Measurements from ENCODE around the gene EIF2A. TPM values are rescaled to one million over a fixed set of nuclear protein-coding genes. Genes with fewer than 3 reads are reported as not detected.

EIF2A gene
- total and polyA plus RNA-seq, 2 experiments from 2014 or later, result 47.6 to 140 TPM

DNA sequence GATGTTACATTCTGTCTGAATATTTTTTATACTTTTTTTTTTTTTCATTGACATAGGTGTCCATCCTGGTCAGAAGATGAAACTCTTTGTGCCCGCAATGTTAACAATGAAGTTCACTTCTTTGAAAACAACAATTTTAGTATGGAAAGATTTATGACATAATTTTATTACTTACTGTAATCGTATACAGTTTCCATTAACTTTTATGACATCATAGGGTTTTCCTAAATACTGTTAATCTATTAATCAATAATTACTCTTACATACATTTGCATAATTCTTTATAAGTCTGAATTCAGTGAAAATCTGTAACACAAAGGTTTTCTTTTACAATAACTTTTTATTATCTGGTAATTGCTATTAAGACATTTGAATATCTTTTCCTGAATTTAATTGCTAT, 17.7 kb downstream of the EIF2A start:
- H3F3A ChIP-seq (ENCODE audit: insufficient read depth), result no peaks in the 10 kb centered on the region
- in situ Hi-C loops (cut with MboI), result no loop called here
- WGBS, 2 experiments (ENCODE audit: low coverage in 1 of 2, low lambda C conversion rate in 2 of 2, missing lambda C conversion rate in 2 of 2), result 97% methylated on average over 2 of the region's 2 CpGs

DNA sequence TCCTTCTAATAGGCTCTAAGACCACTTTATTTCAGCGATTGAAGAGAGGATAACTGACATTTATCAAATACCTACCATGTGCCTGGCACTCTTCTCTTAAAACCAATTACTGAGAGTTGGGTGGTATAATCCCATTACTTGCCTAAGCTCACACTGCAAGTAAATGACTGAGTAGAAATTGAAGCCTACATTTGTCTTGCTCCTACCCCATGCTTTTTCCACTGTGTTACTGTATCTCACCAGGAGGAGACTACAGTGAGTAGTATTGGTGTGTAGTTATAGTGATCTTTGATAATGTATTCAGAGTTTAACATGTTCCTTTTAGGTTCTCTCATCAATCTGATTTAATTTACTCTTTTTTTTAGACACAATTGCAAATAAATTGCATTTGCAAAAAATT, 20.7 kb downstream of the EIF2A start:
- no peaks in the 10 kb centered on the region for H3K27me3 ChIP-seq (replicated peaks; ENCODE audit: insufficient read depth)
- no peak overlapping the region for H2AFZ ChIP-seq
- no peak overlapping the region for H3K4me3 ChIP-seq
- H3K4me1 ChIP-seq (ENCODE audit: insufficient read depth), result no peaks in the 10 kb centered on the region
- 100% methylated on average over 1 of the region's 1 CpG for WGBS, 2 experiments (ENCODE audit: low coverage in 1 of 2, low lambda C conversion rate in 2 of 2, missing lambda C conversion rate in 2 of 2)
- H3K36me3 ChIP-seq (ENCODE audit: low read depth), result peaks cover 70% of the 10 kb centered on the region
- in situ Hi-C loops (cut with MboI), result no loop called here
- no peaks in the 10 kb centered on the region for H3K9me3 ChIP-seq (ENCODE audit: low read depth)
- H3K79me2 ChIP-seq (ENCODE audit: insufficient read depth), result peaks cover 5% of the 10 kb centered on the region; the same call in 1 of the 2 replicates
- no peak for DNase-seq
- H3K9me2 ChIP-seq (ENCODE audit: insufficient read depth), result no peaks in the 10 kb centered on the region
- no peaks in the 10 kb centered on the region for H4K20me1 ChIP-seq (ENCODE audit: insufficient read depth)
- no peaks in the 10 kb centered on the region for H3F3A ChIP-seq (ENCODE audit: insufficient read depth)
- H3K4me2 ChIP-seq (ENCODE audit: unreplicated experiment), result no peak overlapping the region
- H3K27ac ChIP-seq, result no peak overlapping the region
- H3K9ac ChIP-seq, result no peak overlapping the region
- TF ChIP-seq EZH2phosphoT487 (IDR thresholded peaks at IDR 0.05; ENCODE audit: insufficient read depth, low read depth) (no peak), EZH2 (IDR thresholded peaks at IDR 0.05; ENCODE audit: insufficient read depth, poor library complexity, severe bottlenecking) (no peak)

More for the DNA sequence above, 17.7 kb downstream of the EIF2A start:
- H3K36me3 ChIP-seq (ENCODE audit: low read depth), result peaks cover 55% of the 10 kb centered on the region
- no peaks in the 10 kb centered on the region for H3K9me3 ChIP-seq (ENCODE audit: low read depth)
- no peaks in the 10 kb centered on the region for H3K4me1 ChIP-seq (ENCODE audit: insufficient read depth)
- H3K79me2 ChIP-seq (ENCODE audit: insufficient read depth), result peaks cover 32% of the 10 kb centered on the region
- H3K9ac ChIP-seq, result no peak overlapping the region
- TF ChIP-seq EZH2phosphoT487 (IDR thresholded peaks at IDR 0.05; ENCODE audit: insufficient read depth, low read depth) (no peak), EZH2 (IDR thresholded peaks at IDR 0.05; ENCODE audit: insufficient read depth, poor library complexity, severe bottlenecking) (no peak)
- no peak overlapping the region for H2AFZ ChIP-seq
- H3K4me3 ChIP-seq, result no peak overlapping the region
- no peaks in the 10 kb centered on the region for H3K9me2 ChIP-seq (ENCODE audit: insufficient read depth)
- no peak overlapping the region for H3K27ac ChIP-seq
- H4K20me1 ChIP-seq (ENCODE audit: insufficient read depth), result no peaks in the 10 kb centered on the region
- no peak overlapping the region for H3K4me2 ChIP-seq (ENCODE audit: unreplicated experiment)
- H3K27me3 ChIP-seq (replicated peaks; ENCODE audit: insufficient read depth), result no peaks in the 10 kb centered on the region
- no peak for DNase-seq

DNA sequence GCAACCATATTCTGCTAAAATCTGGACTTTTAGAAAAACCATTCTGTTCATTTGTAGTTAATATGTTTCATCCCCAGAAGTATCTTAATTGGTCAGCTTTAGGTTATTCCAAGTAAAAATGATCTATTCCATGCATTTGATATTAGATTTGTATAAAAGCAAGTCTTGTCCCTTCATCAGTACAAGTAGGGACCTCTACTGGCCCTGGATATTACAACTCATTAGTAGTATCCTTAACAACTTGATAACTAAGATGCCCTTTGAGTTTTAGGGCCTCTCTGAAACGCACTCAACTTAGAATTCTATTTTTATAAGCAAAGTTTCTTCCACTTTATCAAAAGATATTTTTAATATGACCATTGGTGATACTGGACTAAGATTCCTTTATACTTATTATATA, 31.3 kb downstream of the EIF2A start:
- Histone ChIP-seq H3K36me3 (ENCODE audit: low read depth) (peaks cover 33% of the 10 kb centered on the region), H3K9ac (no peak overlapping the region), H3K9me2 (ENCODE audit: insufficient read depth) (no peaks in the 10 kb centered on the region), H3K4me3 (no peak overlapping the region), H3K4me2 (ENCODE audit: unreplicated experiment) (no peak overlapping the region), H4K20me1 (ENCODE audit: insufficient read depth) (no peaks in the 10 kb centered on the region), H3K27me3 (replicated peaks; ENCODE audit: insufficient read depth) (no peaks in the 10 kb centered on the region), H3K79me2 (ENCODE audit: insufficient read depth) (peaks cover 40% of the 10 kb centered on the region), H3K9me3 (ENCODE audit: low read depth) (no peaks in the 10 kb centered on the region), H3K27ac (no peak overlapping the region), H2AFZ (no peak overlapping the region), H3F3A (ENCODE audit: insufficient read depth) (peaks cover 8% of the 10 kb centered on the region; the same call in 1 of the 2 replicates), H3K4me1 (ENCODE audit: insufficient read depth) (no peaks in the 10 kb centered on the region)
- TF ChIP-seq EZH2 (IDR thresholded peaks at IDR 0.05; ENCODE audit: insufficient read depth, poor library complexity, severe bottlenecking) (no peak), EZH2phosphoT487 (IDR thresholded peaks at IDR 0.05; ENCODE audit: insufficient read depth, low read depth) (no peak)
- DNase-seq, result peak; percentile 20
- 54 to 76% methylated on average over 1 of the region's 1 CpG for WGBS, 2 experiments (ENCODE audit: low coverage in 1 of 2, low lambda C conversion rate in 2 of 2, missing lambda C conversion rate in 2 of 2)
- in situ Hi-C loops (cut with MboI), result no loop called here

DNA sequence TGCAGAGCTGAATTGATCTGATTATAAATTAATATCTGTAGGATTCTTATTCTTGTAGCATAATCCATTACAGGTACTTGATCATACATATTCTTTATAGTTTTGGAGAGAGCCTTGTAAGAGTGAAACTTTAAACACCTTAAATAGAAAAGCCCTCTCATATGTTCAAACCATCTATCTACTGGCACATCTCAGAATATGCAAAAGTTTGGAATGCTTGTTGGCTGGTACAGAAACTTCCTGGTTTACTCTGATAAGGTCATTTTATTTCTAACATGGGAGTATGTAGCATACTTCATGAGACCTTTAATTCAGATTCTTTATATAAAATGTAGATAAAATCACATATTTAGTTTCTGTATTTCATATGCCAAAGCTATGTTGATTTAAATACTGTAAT, 34.6 kb downstream of the EIF2A start:
- no peak for DNase-seq
- in situ Hi-C loops (cut with MboI), result no loop called here

DNA sequence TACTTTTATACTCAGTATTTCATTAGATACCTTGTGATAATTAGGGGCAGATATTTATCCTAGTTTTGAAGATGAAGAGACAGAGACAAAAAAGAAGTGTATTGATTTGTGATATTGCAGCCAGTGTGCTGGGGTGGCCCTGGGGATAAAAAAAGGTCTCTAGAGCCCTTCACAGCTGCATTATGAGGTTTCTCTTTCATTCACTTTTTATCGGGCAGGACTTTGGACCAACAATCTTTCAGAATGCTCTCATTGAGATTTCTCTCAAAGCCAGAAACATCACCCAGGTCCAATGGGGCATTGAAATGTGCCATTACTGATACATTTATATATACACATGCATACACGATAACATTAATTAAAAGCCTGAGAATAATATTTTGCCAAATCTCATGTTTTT, 36.0 kb downstream of the EIF2A start:
- DNase-seq, result no peak
- Histone ChIP-seq H3K4me1 (ENCODE audit: insufficient read depth) (no peaks in the 10 kb centered on the region), H3F3A (ENCODE audit: insufficient read depth) (peaks cover 19% of the 10 kb centered on the region; the same call in 1 of the 2 replicates), H3K4me2 (ENCODE audit: unreplicated experiment) (no peak overlapping the region), H3K27me3 (replicated peaks; ENCODE audit: insufficient read depth) (no peaks in the 10 kb centered on the region), H3K9ac (no peak overlapping the region), H4K20me1 (ENCODE audit: insufficient read depth) (no peaks in the 10 kb centered on the region), H2AFZ (no peak overlapping the region), H3K9me2 (ENCODE audit: insufficient read depth) (no peaks in the 10 kb centered on the region), H3K9me3 (ENCODE audit: low read depth) (no peaks in the 10 kb centered on the region), H3K4me3 (no peak overlapping the region), H3K79me2 (ENCODE audit: insufficient read depth) (peaks cover 22% of the 10 kb centered on the region), H3K36me3 (ENCODE audit: low read depth) (peaks cover 44% of the 10 kb centered on the region), H3K27ac (no peak overlapping the region)
- WGBS, 2 experiments (ENCODE audit: low coverage in 1 of 2, low lambda C conversion rate in 2 of 2, missing lambda C conversion rate in 2 of 2), result 81 to 88% methylated on average over 2 of the region's 2 CpGs
- in situ Hi-C loops (cut with MboI), result no loop called here
- TF ChIP-seq EZH2 (IDR thresholded peaks at IDR 0.05; ENCODE audit: insufficient read depth, poor library complexity, severe bottlenecking), result no peak
- TF ChIP-seq EZH2phosphoT487 (IDR thresholded peaks at IDR 0.05; ENCODE audit: insufficient read depth, low read depth), result no peak

More for the DNA sequence above, 34.6 kb downstream of the EIF2A start:
- Histone ChIP-seq H3K9me2 (ENCODE audit: insufficient read depth) (no peaks in the 10 kb centered on the region), H3K9me3 (ENCODE audit: low read depth) (no peaks in the 10 kb centered on the region), H2AFZ (no peak overlapping the region), H3K4me1 (ENCODE audit: insufficient read depth) (no peaks in the 10 kb centered on the region), H3K9ac (no peak overlapping the region), H3F3A (ENCODE audit: insufficient read depth) (peaks cover 9% of the 10 kb centered on the region; the same call in 1 of the 2 replicates), H3K27me3 (replicated peaks; ENCODE audit: insufficient read depth) (no peaks in the 10 kb centered on the region), H3K4me2 (ENCODE audit: unreplicated experiment) (no peak overlapping the region), H3K36me3 (ENCODE audit: low read depth) (peaks cover 49% of the 10 kb centered on the region), H3K4me3 (no peak overlapping the region), H4K20me1 (ENCODE audit: insufficient read depth) (no peaks in the 10 kb centered on the region), H3K27ac (no peak overlapping the region), H3K79me2 (ENCODE audit: insufficient read depth) (peaks cover 24% of the 10 kb centered on the region)
- TF ChIP-seq EZH2 (IDR thresholded peaks at IDR 0.05; ENCODE audit: insufficient read depth, poor library complexity, severe bottlenecking), result no peak
- no peak for TF ChIP-seq EZH2phosphoT487 (IDR thresholded peaks at IDR 0.05; ENCODE audit: insufficient read depth, low read depth)
